Right atrium auricular region (tissue), 2 donors: ENCODE data around the gene PCDHGA8. TPM values are rescaled to one million over a fixed set of nuclear protein-coding genes. Genes with fewer than 3 reads are reported as not detected.

Source experiments
- DNase-seq: peaks from one replicate; pipeline ENCODE4 v3.0.0-alpha.2; 2019; ENCODE audit warnings: low spot score
- H3K27ac ChIP-seq, 2 donors: fragments of 200-600 bp; sonication (generic); 1 replicate in 1 of 2; 2 replicates in 1 of 2; pipeline ENCODE4 v1.5.1; 2016 to 2019
- H3K27me3 ChIP-seq, 2 donors: fragments of 200-600 bp; sonication (generic); one replicate each; pipeline versions ENCODE4 v1.5.1 to v1.6.0; 2017 to 2019
- H3K36me3 ChIP-seq: fragments of 200-600 bp; sonication (generic); one replicate; pipeline ENCODE4 v1.5.1; 2016
- H3K4me1 ChIP-seq, 2 donors: fragments of 200-600 bp; sonication (generic); one replicate each; pipeline versions ENCODE4 v1.5.1 to v1.6.0; 2017 to 2019
- H3K4me3 ChIP-seq, 2 donors: fragments of 200-600 bp; sonication (generic); 1 replicate in 1 of 2; 2 replicates in 1 of 2; pipeline ENCODE4 v1.5.1; 2017 to 2019; ENCODE audit warnings: mild to moderate bottlenecking in 1 of 2, moderate library complexity in 1 of 2
- H3K9me3 ChIP-seq, 2 donors: fragments of 200-600 bp; sonication (generic); one replicate each; pipeline ENCODE4 v1.5.1; 2019
- total RNA-seq, 2 donors: library from RNA; depleted of rRNA; stranded (reverse); fragments of >200 nt; gene quantifications; one replicate each; pipeline ENCODE4 v1.1.0, GENCODE V29; 2016
- TF ChIP-seq, protein P1 (sequence below), 2 donors: fragments of 200-600 bp; sonication (generic); IDR thresholded peaks; one replicate each; pipeline ENCODE4 v1.5.1; 2019; ENCODE audit warnings: antibody characterized with exemption in 2 of 2

The PCDHGA8 gene
- total RNA-seq, 2 donors from 2014 or later, result 5.0 to 5.7 TPM

DNA sequence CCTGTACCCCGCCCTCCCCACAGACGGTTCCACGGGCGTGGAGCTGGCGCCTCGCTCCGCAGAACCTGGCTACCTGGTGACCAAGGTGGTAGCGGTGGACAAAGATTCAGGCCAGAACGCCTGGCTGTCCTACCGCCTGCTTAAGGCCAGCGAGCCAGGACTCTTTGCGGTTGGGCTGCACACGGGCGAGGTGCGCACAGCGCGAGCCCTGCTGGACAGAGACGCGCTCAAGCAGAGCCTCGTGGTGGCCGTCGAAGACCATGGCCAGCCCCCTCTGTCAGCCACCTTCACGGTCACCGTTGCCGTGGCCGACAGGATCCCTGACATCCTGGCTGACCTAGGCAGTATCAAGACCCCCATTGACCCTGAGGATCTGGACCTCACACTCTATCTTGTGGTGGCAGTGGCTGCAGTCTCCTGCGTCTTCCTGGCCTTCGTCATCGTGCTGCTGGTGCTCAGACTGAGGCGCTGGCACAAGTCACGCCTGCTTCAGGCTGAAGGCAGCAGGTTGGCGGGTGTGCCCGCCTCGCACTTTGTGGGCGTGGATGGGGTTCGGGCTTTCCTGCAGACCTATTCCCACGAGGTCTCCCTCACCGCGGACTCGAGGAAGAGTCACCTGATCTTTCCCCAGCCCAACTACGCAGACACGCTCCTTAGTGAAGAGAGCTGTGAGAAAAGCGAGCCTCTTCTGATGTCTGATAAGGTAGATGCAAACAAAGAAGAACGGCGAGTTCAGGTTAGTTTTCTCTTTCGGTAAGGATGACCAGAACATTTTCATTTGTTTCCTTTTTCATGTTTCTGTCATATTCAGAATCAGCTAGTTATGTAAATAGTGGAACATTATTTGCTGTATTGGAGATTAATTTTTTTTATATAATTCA lies 26.2 kb upstream of the PCDHGA8 start:
- no peak overlapping the region for H3K27ac ChIP-seq
- no peaks in the 10 kb centered on the region for H3K36me3 ChIP-seq
- DNase-seq, result no peak
- H3K4me3 ChIP-seq, result no peak overlapping the region
- TF ChIP-seq, protein P1, sequence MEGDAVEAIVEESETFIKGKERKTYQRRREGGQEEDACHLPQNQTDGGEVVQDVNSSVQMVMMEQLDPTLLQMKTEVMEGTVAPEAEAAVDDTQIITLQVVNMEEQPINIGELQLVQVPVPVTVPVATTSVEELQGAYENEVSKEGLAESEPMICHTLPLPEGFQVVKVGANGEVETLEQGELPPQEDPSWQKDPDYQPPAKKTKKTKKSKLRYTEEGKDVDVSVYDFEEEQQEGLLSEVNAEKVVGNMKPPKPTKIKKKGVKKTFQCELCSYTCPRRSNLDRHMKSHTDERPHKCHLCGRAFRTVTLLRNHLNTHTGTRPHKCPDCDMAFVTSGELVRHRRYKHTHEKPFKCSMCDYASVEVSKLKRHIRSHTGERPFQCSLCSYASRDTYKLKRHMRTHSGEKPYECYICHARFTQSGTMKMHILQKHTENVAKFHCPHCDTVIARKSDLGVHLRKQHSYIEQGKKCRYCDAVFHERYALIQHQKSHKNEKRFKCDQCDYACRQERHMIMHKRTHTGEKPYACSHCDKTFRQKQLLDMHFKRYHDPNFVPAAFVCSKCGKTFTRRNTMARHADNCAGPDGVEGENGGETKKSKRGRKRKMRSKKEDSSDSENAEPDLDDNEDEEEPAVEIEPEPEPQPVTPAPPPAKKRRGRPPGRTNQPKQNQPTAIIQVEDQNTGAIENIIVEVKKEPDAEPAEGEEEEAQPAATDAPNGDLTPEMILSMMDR (IDR thresholded peaks at IDR 0.05), result no peak
- H3K4me1 ChIP-seq, result no peaks in the 10 kb centered on the region
- H3K9me3 ChIP-seq, result peaks cover 20 to 95% of the 10 kb centered on the region in 2 donors
- no peaks in the 10 kb centered on the region for H3K27me3 ChIP-seq

DNA sequence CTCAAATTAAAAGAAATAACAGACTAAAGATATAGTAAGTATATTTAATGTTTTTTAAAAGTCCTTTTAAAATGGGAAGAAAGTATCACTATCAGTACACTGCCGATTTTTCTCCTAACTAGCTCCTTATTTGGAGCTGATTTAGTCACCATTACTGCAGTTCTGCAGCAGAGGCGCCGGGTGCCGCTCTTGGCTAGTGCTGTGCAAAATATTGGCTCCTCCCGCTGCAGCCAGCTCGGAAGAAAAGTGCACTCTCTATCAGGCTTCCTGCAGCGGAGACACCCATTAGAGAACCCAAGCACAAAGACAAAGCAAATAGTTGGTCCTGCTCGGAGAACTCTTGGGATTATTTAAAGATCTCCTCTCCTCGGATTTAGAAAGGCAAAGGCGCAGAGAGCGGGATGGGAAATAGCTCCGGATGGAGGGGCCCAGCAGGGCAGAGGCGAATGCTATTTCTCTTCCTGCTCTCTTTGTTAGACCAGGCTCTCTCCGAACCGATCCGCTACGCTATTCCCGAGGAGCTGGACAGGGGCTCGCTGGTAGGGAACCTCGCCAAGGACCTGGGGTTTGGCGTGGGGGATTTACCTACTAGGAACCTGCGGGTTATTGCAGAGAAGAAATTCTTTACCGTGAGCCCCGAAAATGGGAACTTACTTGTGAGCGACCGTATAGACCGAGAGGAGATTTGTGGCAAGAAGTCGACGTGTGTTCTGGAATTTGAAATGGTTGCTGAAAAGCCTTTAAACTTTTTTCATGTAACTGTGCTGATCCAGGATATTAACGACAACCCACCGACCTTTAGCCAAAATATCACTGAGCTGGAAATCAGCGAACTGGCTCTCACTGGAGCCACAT lies 22.2 kb upstream of the PCDHGA8 start, which contains the start of gene PCDHGB3:
PCDHGB3 (plus strand) TSS at position 249 of the 855 bp plus-strand sequence; CDS start at position 402, 153 bp downstream.
- H3K27me3 ChIP-seq, result no peaks in the 10 kb centered on the region
- H3K4me1 ChIP-seq, result no peaks in the 10 kb centered on the region
- H3K27ac ChIP-seq, result peak within 1 kb of the TSS in 1 of 2 donors; percentile 24
- H3K4me3 ChIP-seq, result peak within 1 kb of the TSS; percentile 8 to 31
- TF ChIP-seq, protein P1 (IDR thresholded peaks at IDR 0.05), result peak; percentile 31 to 55
- H3K9me3 ChIP-seq, result peaks cover 22 to 95% of the 10 kb centered on the region in 2 donors
- H3K36me3 ChIP-seq, result no peaks in the 10 kb centered on the region
- no peak for DNase-seq

DNA sequence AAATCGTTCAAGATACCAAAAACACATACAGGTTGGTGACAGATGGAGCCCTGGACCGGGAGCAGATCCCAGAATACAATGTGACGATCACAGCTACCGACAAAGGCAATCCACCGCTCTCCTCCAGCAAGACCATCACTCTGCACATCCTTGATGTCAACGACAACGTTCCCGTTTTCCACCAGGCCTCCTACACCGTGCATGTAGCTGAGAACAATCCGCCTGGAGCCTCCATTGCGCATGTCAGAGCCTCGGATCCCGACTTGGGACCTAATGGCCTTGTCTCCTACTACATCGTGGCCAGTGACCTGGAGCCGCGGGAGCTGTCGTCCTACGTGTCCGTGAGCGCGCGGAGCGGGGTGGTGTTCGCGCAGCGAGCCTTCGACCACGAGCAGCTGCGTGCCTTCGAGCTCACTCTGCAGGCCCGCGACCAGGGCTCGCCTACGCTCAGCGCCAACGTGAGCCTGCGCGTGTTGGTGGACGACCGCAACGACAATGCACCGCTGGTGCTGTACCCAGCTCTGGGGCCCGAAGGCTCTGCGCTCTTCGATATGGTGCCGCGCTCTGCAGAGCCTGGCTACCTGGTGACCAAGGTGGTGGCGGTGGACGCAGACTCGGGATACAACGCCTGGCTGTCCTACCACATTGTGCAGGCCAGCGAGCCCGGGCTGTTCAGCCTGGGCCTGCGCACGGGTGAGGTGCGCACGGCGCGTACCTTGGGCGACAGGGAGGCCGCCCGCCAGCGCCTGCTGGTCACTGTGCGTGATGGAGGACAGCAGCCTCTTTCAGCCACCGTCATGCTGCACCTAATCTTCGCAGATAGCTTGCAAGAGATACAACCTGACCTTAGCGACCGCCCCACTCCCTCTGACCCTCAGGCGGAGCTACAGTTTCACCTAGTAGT lies 20.6 kb upstream of the PCDHGA8 start:
- TF ChIP-seq, protein P1 (IDR thresholded peaks at IDR 0.05), result no peak
- Histone ChIP-seq H3K27ac (no peak overlapping the region), H3K36me3 (no peaks in the 10 kb centered on the region), H3K9me3 (peaks cover 15 to 91% of the 10 kb centered on the region in 2 donors), H3K4me3 (no peak overlapping the region), H3K27me3 (no peaks in the 10 kb centered on the region), H3K4me1 (no peaks in the 10 kb centered on the region)
- DNase-seq, result no peak

DNA sequence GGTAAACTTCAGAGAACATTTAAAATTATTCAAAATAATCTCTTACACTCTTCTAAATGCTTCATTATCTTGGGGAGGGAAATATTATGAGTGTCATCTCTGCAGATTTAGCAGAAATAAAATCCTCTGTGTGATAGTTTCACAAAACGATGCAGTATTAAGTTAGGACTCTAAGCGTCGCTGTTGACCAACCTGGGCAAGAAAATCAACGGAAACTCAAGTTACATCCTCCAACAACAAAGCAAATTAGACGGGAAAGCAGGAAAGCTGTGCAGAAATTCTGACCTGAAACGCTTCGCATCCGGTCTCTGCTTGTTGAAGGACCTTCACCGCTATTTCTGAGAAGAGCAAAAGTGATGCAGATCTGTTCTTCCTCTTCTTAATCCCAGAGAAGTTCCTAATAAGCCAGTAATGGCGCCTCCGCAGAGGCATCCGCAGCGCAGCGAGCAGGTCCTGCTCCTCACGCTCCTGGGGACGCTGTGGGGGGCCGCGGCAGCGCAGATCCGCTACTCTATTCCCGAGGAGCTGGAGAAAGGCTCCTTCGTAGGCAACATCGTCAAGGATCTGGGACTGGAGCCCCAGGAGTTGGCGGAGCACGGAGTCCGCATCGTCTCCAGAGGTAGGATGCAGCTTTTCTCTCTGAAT lies 18.6 kb upstream of the PCDHGA8 start, which contains the start of gene PCDHGA6:
PCDHGA6 (plus strand) TSS at position 219 of the 645 bp plus-strand sequence; CDS start at position 412, 193 bp downstream.
- TF ChIP-seq, protein P1 (IDR thresholded peaks at IDR 0.05), result peak in 1 of 2 donors; percentile 62
- Histone ChIP-seq H3K9me3 (peaks cover 15 to 92% of the 10 kb centered on the region in 2 donors), H3K36me3 (no peaks in the 10 kb centered on the region), H3K4me3 (peak within 1 kb of the TSS; percentile 10 to 35), H3K27ac (no peak within 1 kb of the TSS), H3K27me3 (no peaks in the 10 kb centered on the region), H3K4me1 (no peaks in the 10 kb centered on the region)
- DNase-seq, result no peak
